Lower lobe of right lung (tissue), 2 donors: ENCODE results near the gene RGS5. TPM values are rescaled to one million over a fixed set of nuclear protein-coding genes. Genes with fewer than 3 reads are reported as not detected.

Experiments used
- ATAC-seq, 2 donors: fragments of 200-7000 bp; cut with Tn5 transposase; one replicate each; pipeline ENCODE4 v1.9.1; 2020 to 2022; ENCODE audit warnings: mild to moderate bottlenecking in 2 of 2, moderate library complexity in 2 of 2
- DNase-seq: peaks from one replicate; pipeline ENCODE4 v3.0.0-alpha.2; 2020
- H3K27ac ChIP-seq: fragments of 200-600 bp; one replicate; pipeline ENCODE4 v1.8.0; 2022
- H3K27me3 ChIP-seq: fragments of 200-600 bp; one replicate; pipeline ENCODE4 v1.8.0; 2022; ENCODE audit warnings: low read depth
- H3K36me3 ChIP-seq: fragments of 200-600 bp; one replicate; pipeline ENCODE4 v1.8.0; 2022; ENCODE audit warnings: mild to moderate bottlenecking
- H3K4me1 ChIP-seq: fragments of 200-600 bp; one replicate; pipeline ENCODE4 v1.8.0; 2022
- H3K4me3 ChIP-seq: fragments of 200-600 bp; one replicate; pipeline ENCODE4 v1.8.0; 2022; ENCODE audit warnings: mild to moderate bottlenecking
- H3K9me3 ChIP-seq: fragments of 200-600 bp; one replicate; pipeline ENCODE4 v1.8.0; 2022
- intact Hi-C: fragments of 100-400 bp; cut with DNase I; formaldehyde crosslinking; loops from one replicate; pipeline ENCODE4 v1.11.0; 2022
- total RNA-seq: library from RNA; stranded (reverse); fragmentation: NEBNext Ultra II Directional; extraction: Animal tissue kit (Norgen Biotek cat#: 25700); gene quantifications from one replicate; pipeline ENCODE4 v1.2.1, GENCODE V29; 2021
- TF ChIP-seq, protein P1 (sequence below): fragments of 200-600 bp; IDR thresholded peaks from one replicate; pipeline ENCODE4 v1.8.0; 2022; ENCODE audit warnings: antibody characterized with exemption, mild to moderate bottlenecking
- donor health status: DM: no; HTN: yes; CAD: no; lungs with severe emphysema.

The RGS5 gene
- total RNA-seq, 1 donor from 2014 or later: 90.0 TPM

DNA sequence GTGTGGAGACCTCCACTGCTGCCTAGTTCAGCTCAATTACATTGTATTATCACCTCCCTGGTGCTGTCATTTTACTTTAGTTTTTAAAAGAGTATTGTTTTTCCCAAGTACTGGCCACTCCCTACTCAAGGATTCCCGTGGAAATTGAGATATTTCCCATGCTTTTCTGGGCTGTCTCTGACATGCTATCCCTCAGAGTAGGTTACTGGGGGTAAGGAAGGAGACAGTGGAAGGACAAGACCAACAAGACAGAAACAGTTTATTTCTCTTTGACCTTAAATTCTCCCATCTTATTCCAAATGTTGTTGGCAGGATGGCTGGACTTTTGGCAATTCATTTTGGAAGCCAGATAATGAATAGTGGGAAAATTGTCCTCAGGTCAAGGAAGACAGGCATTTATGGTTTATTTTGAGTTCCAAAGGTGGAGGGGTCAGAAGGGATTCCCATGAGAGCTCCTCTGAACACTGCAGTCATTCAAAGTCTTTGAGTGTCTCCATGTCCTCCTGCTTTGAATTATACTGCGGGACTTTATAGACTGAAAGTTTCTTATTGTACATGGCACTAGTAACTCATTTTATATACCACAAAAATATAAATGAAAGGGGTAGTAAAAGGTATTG, 20.3 kb downstream of the RGS5 start:
- Histone ChIP-seq H3K27me3 (no peaks in the 10 kb centered on the region), H3K4me1 (no peaks in the 10 kb centered on the region), H3K27ac (no peak overlapping the region), H3K4me3 (no peak overlapping the region), H3K36me3 (no peaks in the 10 kb centered on the region), H3K9me3 (no peaks in the 10 kb centered on the region)
- DNase-seq (no peak), ATAC-seq (no peak)
- intact Hi-C loops: no loop called here
- TF ChIP-seq, protein P1, sequence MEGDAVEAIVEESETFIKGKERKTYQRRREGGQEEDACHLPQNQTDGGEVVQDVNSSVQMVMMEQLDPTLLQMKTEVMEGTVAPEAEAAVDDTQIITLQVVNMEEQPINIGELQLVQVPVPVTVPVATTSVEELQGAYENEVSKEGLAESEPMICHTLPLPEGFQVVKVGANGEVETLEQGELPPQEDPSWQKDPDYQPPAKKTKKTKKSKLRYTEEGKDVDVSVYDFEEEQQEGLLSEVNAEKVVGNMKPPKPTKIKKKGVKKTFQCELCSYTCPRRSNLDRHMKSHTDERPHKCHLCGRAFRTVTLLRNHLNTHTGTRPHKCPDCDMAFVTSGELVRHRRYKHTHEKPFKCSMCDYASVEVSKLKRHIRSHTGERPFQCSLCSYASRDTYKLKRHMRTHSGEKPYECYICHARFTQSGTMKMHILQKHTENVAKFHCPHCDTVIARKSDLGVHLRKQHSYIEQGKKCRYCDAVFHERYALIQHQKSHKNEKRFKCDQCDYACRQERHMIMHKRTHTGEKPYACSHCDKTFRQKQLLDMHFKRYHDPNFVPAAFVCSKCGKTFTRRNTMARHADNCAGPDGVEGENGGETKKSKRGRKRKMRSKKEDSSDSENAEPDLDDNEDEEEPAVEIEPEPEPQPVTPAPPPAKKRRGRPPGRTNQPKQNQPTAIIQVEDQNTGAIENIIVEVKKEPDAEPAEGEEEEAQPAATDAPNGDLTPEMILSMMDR: no peak

DNA sequence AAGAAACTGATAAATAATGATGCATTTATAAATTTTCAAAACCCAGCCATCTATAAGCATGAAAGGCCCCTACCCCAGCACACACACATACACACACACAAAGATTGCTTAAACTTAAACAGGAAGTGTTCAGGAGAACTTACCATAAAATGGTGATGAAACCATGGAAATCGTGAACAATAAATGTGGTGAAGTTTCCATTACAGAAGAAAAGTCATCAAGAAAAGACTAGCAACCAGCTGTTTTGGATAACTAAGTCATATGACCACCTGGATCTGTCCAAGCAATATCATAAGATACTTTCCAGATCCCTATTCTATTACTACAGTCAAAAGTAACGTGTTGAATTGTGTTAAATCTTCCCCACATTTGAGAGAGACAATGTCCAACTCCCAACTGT, 24.1 kb downstream of the RGS5 start:
- H3K36me3 ChIP-seq: no peaks in the 10 kb centered on the region
- H3K27ac ChIP-seq: no peak overlapping the region
- ATAC-seq: no peak
- no peaks in the 10 kb centered on the region for H3K9me3 ChIP-seq
- TF ChIP-seq, protein P1: no peak
- H3K4me3 ChIP-seq: no peak overlapping the region
- no peak for DNase-seq
- intact Hi-C loops: loop anchor here (5.0 to 10.0 kb wide), 2 partner anchors 106 to 304 kb away; no protein-coding TSS in a partner anchor
- no peaks in the 10 kb centered on the region for H3K27me3 ChIP-seq
- H3K4me1 ChIP-seq: peaks cover 9% of the 10 kb centered on the region

DNA sequence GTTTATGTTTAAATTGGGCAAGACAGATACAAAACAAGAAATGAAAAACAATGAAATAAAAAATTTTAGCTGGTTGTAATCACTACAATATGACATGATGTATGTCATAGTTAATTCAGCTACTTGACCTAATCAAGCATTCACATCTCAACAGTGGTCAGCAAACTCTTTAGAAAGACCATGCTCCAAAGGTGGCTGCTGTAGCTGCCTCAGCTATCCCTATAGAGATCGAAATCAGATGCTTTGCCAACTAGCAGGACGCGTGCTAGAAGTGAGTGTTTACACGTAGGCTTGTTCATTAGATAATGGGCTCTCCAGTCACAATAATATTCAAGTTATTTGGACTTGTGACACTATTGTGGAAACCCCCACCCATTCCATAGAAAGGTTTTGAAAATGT, 25.9 kb downstream of the RGS5 start:
- intact Hi-C loops: loop anchor here (5.0 to 10.0 kb wide), 2 partner anchors 104 to 302 kb away; no protein-coding TSS in a partner anchor
- Histone ChIP-seq H3K27ac (no peak overlapping the region), H3K4me3 (no peak overlapping the region), H3K9me3 (no peaks in the 10 kb centered on the region), H3K27me3 (no peaks in the 10 kb centered on the region), H3K4me1 (peaks cover 19% of the 10 kb centered on the region), H3K36me3 (no peaks in the 10 kb centered on the region)
- TF ChIP-seq, protein P1: no peak
- DNase-seq (no peak), ATAC-seq (no peak)

DNA sequence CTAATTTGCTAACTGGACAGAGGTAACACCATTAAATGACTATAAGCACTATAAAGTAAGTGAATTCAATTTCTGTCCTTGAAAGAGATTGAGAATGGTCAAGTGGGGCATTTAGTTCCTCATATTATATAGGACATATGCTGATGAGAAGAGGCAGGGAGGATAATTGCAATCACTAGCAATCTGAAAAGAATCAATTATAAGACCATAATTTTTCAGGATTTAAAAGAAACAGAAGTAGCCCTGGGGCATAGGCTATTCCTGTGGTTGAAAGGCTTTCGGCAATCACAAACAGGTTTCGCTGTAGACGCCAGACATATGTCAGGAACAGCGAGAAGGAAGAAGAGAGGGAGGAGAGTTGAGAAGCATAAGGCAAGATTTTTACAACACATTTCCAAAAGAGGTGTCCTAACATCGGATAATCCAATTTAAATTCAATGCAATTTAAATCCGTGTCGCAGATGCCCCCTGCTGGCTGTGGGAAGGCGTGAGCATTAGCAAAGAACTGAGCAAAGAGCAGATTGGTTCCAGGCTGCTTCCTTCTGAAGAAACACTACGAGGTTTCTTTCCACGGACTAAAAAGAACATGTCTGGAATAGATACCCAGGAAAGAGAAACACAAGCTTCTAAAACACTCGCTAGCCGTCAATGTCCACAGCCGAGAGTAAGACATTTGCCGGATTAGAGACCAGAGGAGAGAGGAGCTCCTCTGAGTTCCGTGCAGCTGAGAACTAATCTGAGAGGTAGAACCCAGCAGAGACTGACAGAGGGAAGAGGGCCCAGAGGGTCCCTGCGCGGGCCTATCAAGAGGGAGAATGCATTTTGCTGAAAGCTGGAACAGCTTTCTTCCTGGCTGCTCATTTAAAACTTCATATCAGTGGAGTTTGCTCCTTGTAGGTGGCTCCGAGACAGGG, 27.9 kb downstream of the RGS5 start:
- DNase-seq (peak; percentile 58), ATAC-seq (peak in 1 of 2 donors; percentile 60)
- H3K27me3 ChIP-seq: no peaks in the 10 kb centered on the region
- TF ChIP-seq, protein P1: peak; percentile 86
- intact Hi-C loops: loop anchor here (5.0 to 10.0 kb wide), 2 partner anchors 102 to 300 kb away; no protein-coding TSS in a partner anchor
- H3K4me3 ChIP-seq: no peak overlapping the region
- H3K9me3 ChIP-seq: no peaks in the 10 kb centered on the region
- H3K36me3 ChIP-seq: no peaks in the 10 kb centered on the region
- H3K27ac ChIP-seq: no peak overlapping the region
- H3K4me1 ChIP-seq: peaks cover 19% of the 10 kb centered on the region

DNA sequence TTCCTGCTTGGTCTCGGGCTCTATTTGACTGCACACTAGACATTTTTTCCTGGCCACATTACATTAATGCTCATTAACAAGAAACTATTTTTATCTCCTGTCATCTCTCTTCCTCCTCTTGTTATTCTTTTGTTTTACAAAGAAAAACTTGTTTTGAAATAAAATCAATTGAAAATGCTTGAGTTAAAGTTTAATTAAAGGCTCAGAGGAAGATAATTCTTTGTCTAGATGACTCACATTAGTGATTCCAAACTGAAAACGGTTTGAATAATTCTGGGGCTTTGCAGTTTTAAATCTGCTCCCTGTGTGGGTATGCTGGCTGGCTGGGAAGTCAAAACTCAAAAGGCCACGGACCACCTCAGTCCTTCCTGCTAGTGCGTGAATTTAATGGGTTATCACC, 29.6 kb downstream of the RGS5 start:
- ATAC-seq (no peak), DNase-seq (no peak)
- H3K27ac ChIP-seq: no peak overlapping the region
- TF ChIP-seq, protein P1: no peak
- peaks cover 25% of the 10 kb centered on the region for H3K4me1 ChIP-seq
- no peak overlapping the region for H3K4me3 ChIP-seq
- H3K9me3 ChIP-seq: no peaks in the 10 kb centered on the region
- no peaks in the 10 kb centered on the region for H3K36me3 ChIP-seq
- H3K27me3 ChIP-seq: no peaks in the 10 kb centered on the region
- intact Hi-C loops: loop anchor here (10.0 kb wide), 1 partner anchor 298 kb away; no protein-coding TSS in a partner anchor
